Body of pancreas (tissue), 4 donors: ENCODE data around the gene DNM3. TPM values are rescaled to one million over a fixed set of nuclear protein-coding genes. Genes with fewer than 3 reads are reported as not detected.

Experiments
- ATAC-seq: fragments of 150-250 bp; one replicate; pipeline ENCODE4 v1.9.1; 2016
- DNase-seq, 4 donors: peaks; one replicate each; pipeline ENCODE4 v3.0.0-alpha.2; 2019
- H3K27ac ChIP-seq, 4 donors: fragments of 200-600 bp; sonication (generic); 1 replicate in 3 of 4; 2 replicates in 1 of 4; pipeline versions ENCODE4 v1.5.1 to v1.6.1; 2016 to 2019; ENCODE audit warnings: mild to moderate bottlenecking in 1 of 4, mixed read lengths in 1 of 4, moderate library complexity in 1 of 4
- H3K27me3 ChIP-seq, 2 donors: fragments of 200-600 bp; sonication (generic); one replicate each; pipeline ENCODE4 v1.6.0; 2016; ENCODE audit warnings: mild to moderate bottlenecking in 1 of 2
- H3K36me3 ChIP-seq, 2 donors: fragments of 200-600 bp; sonication (generic); replicated peaks in 1 of 2; 2 replicates each; pipeline ENCODE4 v1.5.1; 2016; ENCODE audit warnings: low read depth in 2 of 2; ENCODE audit not compliant: insufficient read depth in 1 of 2
- H3K4me1 ChIP-seq: fragments of 200-600 bp; sonication (generic); one replicate; pipeline ENCODE4 v1.6.0; 2016
- H3K4me3 ChIP-seq, 2 donors: fragments of 200-600 bp; sonication (generic); 1 replicate in 1 of 2; 2 replicates in 1 of 2; pipeline ENCODE4 v1.5.1; 2016 to 2019
- H3K9me3 ChIP-seq, 3 donors: fragments of 200-600 bp; sonication (generic); 1 replicate in 2 of 3; 2 replicates in 1 of 3; pipeline ENCODE4 v1.5.1; 2016
- POLR2A ChIP-seq, 3 donors: fragments of 450-650 bp; IDR thresholded peaks; one replicate each; pipeline ENCODE4 v1.6.1; 2016; ENCODE audit warnings: antibody characterized with exemption in 3 of 3, mild to moderate bottlenecking in 2 of 3
- WGBS, 2 donors: methylation state at CpG; one replicate each; pipeline ENCODE4 v1.1.5; 2017; 5-methylcytosine and 5-hydroxymethylcytosine counted together
- intact Hi-C: fragments of 100-400 bp; cut with DNase I; formaldehyde crosslinking; loops from one replicate; pipeline ENCODE4 v1.15.1; 2023
- total RNA-seq, 2 donors: library from RNA; depleted of rRNA; stranded (reverse); fragments of >200 nt; gene quantifications; one replicate each; pipeline ENCODE4 v1.1.0, GENCODE V29; 2016
- TF ChIP-seq, protein P1 (sequence below), 7 experiments: fragments of 450-650 bp in 4 of 7; fragments of 200-600 bp in 3 of 7; sonication (generic) in 3 of 7; IDR thresholded peaks; one replicate each; pipeline ENCODE4 v1.5.1; 2016 to 2019; ENCODE audit warnings: antibody characterized with exemption in 7 of 7

DNM3 gene
- total RNA-seq, 2 donors from 2014 or later, result 2.9 to 4.0 TPM

DNA sequence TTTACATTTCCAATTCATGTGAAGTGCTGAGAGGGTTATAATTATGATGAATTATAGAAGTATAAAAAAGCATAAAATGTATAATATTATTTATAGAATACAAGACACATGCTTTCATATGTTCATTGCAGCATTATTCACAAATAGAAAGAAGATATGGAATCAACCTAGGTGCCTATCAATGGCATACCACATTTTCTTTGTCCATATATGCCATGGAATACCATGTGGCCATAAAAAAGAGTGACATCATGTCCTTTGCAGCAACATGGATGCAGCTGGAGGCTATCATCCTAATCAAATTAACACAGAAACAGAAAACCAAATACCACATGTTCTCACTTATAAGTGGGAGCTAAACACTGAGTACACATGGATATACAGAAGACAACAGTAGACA, 494.1 kb downstream of the DNM3 start:
- Histone ChIP-seq H3K9me3 (no peaks in the 10 kb centered on the region), H3K36me3 (no peaks in the 10 kb centered on the region), H3K27ac (no peak overlapping the region), H3K27me3 (no peaks in the 10 kb centered on the region), H3K4me3 (no peak overlapping the region), H3K4me1 (no peaks in the 10 kb centered on the region)
- no peak for DNase-seq
- ATAC-seq, result no peak
- intact Hi-C loops, result no loop called here
- no peak for TF ChIP-seq POLR2A (IDR thresholded peaks at IDR 0.05)
- TF ChIP-seq, protein P1, sequence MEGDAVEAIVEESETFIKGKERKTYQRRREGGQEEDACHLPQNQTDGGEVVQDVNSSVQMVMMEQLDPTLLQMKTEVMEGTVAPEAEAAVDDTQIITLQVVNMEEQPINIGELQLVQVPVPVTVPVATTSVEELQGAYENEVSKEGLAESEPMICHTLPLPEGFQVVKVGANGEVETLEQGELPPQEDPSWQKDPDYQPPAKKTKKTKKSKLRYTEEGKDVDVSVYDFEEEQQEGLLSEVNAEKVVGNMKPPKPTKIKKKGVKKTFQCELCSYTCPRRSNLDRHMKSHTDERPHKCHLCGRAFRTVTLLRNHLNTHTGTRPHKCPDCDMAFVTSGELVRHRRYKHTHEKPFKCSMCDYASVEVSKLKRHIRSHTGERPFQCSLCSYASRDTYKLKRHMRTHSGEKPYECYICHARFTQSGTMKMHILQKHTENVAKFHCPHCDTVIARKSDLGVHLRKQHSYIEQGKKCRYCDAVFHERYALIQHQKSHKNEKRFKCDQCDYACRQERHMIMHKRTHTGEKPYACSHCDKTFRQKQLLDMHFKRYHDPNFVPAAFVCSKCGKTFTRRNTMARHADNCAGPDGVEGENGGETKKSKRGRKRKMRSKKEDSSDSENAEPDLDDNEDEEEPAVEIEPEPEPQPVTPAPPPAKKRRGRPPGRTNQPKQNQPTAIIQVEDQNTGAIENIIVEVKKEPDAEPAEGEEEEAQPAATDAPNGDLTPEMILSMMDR (IDR thresholded peaks at IDR 0.05), result no peak

DNA sequence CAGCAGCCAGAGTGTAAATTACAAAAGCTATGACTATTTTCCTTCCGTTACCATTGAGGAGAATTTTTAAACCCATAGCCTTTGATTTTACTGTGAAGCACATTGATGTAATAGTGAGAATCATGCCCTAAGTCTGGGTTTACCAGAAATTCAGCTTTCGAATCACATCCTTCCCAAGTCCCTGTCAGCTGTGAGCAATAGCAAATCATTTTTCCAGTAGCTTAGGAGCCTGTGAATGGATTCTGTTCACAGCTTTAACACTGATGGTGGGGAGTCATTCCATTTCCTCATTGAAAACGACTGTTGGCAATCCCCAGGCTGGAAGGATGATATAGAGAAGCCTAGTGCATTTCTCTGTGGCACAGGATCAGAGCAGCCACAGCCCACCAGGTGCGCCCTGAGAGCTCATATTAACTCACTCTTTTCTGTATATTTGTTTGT, 497.0 kb downstream of the DNM3 start:
- no peak overlapping the region for H3K27ac ChIP-seq
- 73 to 74% methylated on average over 4 of the region's 4 CpGs for WGBS, 2 donors
- no peaks in the 10 kb centered on the region for H3K27me3 ChIP-seq
- no peak for TF ChIP-seq POLR2A (IDR thresholded peaks at IDR 0.05)
- no peaks in the 10 kb centered on the region for H3K9me3 ChIP-seq
- ATAC-seq (no peak), DNase-seq (no peak)
- intact Hi-C loops, result no loop called here
- no peak overlapping the region for H3K4me3 ChIP-seq
- H3K4me1 ChIP-seq, result no peaks in the 10 kb centered on the region
- H3K36me3 ChIP-seq, result no peaks in the 10 kb centered on the region

DNA sequence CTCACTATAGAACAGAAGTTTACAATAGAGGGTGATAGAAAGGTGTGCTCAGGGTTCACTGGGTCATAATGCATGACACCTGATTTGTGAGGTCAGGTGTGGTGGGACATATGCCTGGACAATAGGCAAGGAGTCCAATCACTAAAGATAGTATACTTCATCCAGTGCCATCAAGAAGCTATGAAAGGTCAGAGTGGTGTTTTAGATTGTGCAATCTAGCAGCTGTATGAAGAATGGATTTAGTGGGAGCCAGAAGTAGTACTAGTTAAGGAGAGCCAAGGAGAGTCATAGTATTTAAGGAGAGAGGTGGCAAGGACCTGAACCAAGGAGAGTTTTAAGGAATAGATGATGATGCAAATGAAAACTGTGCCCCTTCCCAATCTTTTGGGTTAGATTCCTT, 498.5 kb downstream of the DNM3 start:
- no peak for DNase-seq
- intact Hi-C loops, result no loop called here
- no peak overlapping the region for H3K4me3 ChIP-seq
- H3K9me3 ChIP-seq, result no peaks in the 10 kb centered on the region
- H3K36me3 ChIP-seq, result no peaks in the 10 kb centered on the region
- H3K4me1 ChIP-seq, result no peaks in the 10 kb centered on the region
- no peak overlapping the region for H3K27ac ChIP-seq
- ATAC-seq, result no peak
- TF ChIP-seq, protein P1 (IDR thresholded peaks at IDR 0.05), result no peak
- no peak for TF ChIP-seq POLR2A (IDR thresholded peaks at IDR 0.05)
- no peaks in the 10 kb centered on the region for H3K27me3 ChIP-seq

DNA sequence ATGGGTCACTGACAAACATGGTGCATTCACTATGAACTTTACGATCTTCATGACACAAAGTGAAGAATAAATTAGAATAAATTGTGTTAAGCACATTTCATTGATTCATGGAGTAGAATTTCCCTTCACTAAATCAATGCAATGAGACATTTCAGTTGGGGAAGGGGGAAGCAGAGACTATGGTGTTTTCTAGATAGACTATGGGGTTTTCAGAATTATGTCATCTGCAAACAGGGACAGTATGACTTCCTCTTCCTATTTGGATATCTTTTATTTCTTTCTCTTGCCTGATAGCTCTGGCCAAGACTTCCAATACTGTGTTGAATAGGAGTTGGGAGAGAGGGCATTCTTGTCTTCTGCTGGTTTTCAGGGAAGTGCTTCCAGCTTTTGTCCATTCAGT, 499.2 kb downstream of the DNM3 start:
- Histone ChIP-seq H3K27ac (no peak overlapping the region), H3K27me3 (no peaks in the 10 kb centered on the region), H3K4me1 (no peaks in the 10 kb centered on the region), H3K9me3 (no peaks in the 10 kb centered on the region), H3K4me3 (no peak overlapping the region), H3K36me3 (no peaks in the 10 kb centered on the region)
- DNase-seq, result no peak
- 96 to 100% methylated on average over 1 of the region's 1 CpG for WGBS, 2 donors
- ATAC-seq, result no peak
- TF ChIP-seq, protein P1 (IDR thresholded peaks at IDR 0.05), result no peak
- no peak for TF ChIP-seq POLR2A (IDR thresholded peaks at IDR 0.05)
- intact Hi-C loops, result no loop called here

DNA sequence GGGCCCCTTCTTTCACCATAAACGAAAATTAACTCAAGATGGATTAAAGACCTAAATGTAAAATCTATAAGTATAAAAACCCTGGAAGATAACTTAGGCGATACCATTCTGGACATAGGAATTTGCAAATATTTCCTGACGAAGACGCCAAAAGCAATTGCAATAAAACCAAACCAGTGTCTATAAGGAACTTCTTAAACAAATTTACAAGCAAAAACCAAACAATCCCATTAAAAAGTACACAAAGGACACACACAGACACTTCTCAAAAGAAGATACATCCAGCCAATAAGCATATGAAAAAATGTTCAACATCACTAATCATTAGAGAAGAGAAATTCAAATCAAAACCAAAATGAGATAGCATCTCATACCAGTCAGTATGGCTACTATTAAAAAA, 500.4 kb downstream of the DNM3 start:
- H3K27me3 ChIP-seq, result no peaks in the 10 kb centered on the region
- no peaks in the 10 kb centered on the region for H3K36me3 ChIP-seq
- no peak overlapping the region for H3K4me3 ChIP-seq
- H3K9me3 ChIP-seq, result no peaks in the 10 kb centered on the region
- H3K27ac ChIP-seq, result no peak overlapping the region
- H3K4me1 ChIP-seq, result no peaks in the 10 kb centered on the region
- WGBS, 2 donors, result 82 to 83% methylated on average over 4 of the region's 4 CpGs
- TF ChIP-seq, protein P1 (IDR thresholded peaks at IDR 0.05), result no peak
- no peak for TF ChIP-seq POLR2A (IDR thresholded peaks at IDR 0.05)
- no peak for ATAC-seq
- intact Hi-C loops, result no loop called here
- no peak for DNase-seq
